AG04450 (cell line): ENCODE results near the gene SHISA4. TPM values are rescaled to one million over a fixed set of nuclear protein-coding genes. Genes with fewer than 3 reads are reported as not detected.

Experiments used
- CTCF ChIA-PET: fragments of 300-600, 350-600 bp; formaldehyde crosslinking; extraction: SDS; loops from one replicate; lab custom pipeline; 2022; ENCODE audit warnings: antibody characterized with exemption, inconsistent platforms; lab: Charles Lee
- POLR2A ChIA-PET: fragments of 350-600 bp; formaldehyde crosslinking; extraction: SDS; loops from one replicate; lab custom pipeline; 2021; ENCODE audit warnings: antibody characterized with exemption, inconsistent platforms; lab: Yijun Ruan, JAX
- DNase-seq: peaks from one replicate; pipeline ENCODE4 v3.0.0-alpha.2; 2011; ENCODE audit warnings: low read depth, low spot score
- H3K27ac ChIP-seq: one replicate; pipeline ENCODE4 v1.5.1; 2012; ENCODE audit warnings: low read depth, low read length, control low read depth
- H3K27me3 ChIP-seq: one replicate; pipeline ENCODE4 v1.6.0; 2012; ENCODE audit warnings: low read length; ENCODE audit not compliant: control insufficient read depth, insufficient read depth
- H3K4me3 ChIP-seq: 2 replicates; pipeline ENCODE4 v1.5.1; 2011; ENCODE audit warnings: mild to moderate bottlenecking, low read depth, low read length, control low read depth
- H3K9me3 ChIP-seq: 2 replicates; pipeline ENCODE4 v1.5.1; 2012; ENCODE audit warnings: low read length; ENCODE audit not compliant: control insufficient read depth, insufficient read depth
- CTCF ChIP-seq: IDR thresholded peaks from 2 replicates; pipeline ENCODE4 v1.5.1; 2011; ENCODE audit warnings: low read depth, low read length, control low read depth, inconsistent platforms
- polyA plus RNA-seq: library from polyadenylated mRNA; depleted of rRNA; stranded (reverse); fragments of >200 nt; gene quantifications from 2 replicates; pipeline ENCODE4 v1.2.3, GENCODE V29; 2011

Gene SHISA4
- polyA plus RNA-seq, 1 experiment, result 24.4 TPM

- Histone ChIP-seq H3K27me3 (no peaks in the 10 kb centered on the region), H3K9me3 (no peaks in the 10 kb centered on the region), H3K27ac (no peak overlapping the region), H3K4me3 (no peak overlapping the region)
- CTCF ChIA-PET, result interaction anchor here (0.5 to 9.3 kb wide), 30 partner anchors 9 to 369 kb away, joined by 3 to 225 read pairs (median 9); partner anchors contain the start of genes LMOD1, RNPEP and TIMM17A
- DNase-seq, result no peak
- POLR2A ChIA-PET, result interaction anchor here (0.6 to 2.5 kb wide), 9 partner anchors 12 to 224 kb away, joined by 3 to 25 read pairs (median 8); partner anchors contain the start of genes LMOD1, RNPEP and TIMM17A
- no peak for TF ChIP-seq CTCF
These were observed 6.5 kb downstream of the SHISA4 start for GRCh38 chr1:201895120-201895665.

GRCh38 chr1:201895913-201896807 is 7.5 kb downstream of the SHISA4 start:
- Histone ChIP-seq H3K27me3 (no peaks in the 10 kb centered on the region), H3K4me3 (no peak overlapping the region), H3K9me3 (no peaks in the 10 kb centered on the region), H3K27ac (peak overlapping the region; percentile 65)
- POLR2A ChIA-PET, result interaction anchor here (0.8 to 2.5 kb wide), 13 partner anchors 8 to 223 kb away, joined by 3 to 25 read pairs (median 8); partner anchors contain the start of genes LMOD1, RNPEP and TIMM17A
- CTCF ChIA-PET, result interaction anchor here (0.6 to 9.3 kb wide), 35 partner anchors 8 to 370 kb away, joined by 3 to 225 read pairs (median 8); partner anchors contain the start of genes ELF3, LMOD1, RNPEP and TIMM17A
- peak; percentile 82 for DNase-seq
- TF ChIP-seq CTCF, result peak; percentile 98

GRCh38 chr1:201896951-201897391 is 8.3 kb downstream of the SHISA4 start:
- TF ChIP-seq CTCF, result no peak
- ChIA-PET CTCF (interaction anchor here (0.7 to 9.3 kb wide), 20 partner anchors 10 to 222 kb away, joined by 3 to 225 read pairs (median 14); partner anchors contain the start of genes ELF3, LMOD1, RNPEP and TIMM17A), POLR2A (interaction anchor here (0.5 to 2.5 kb wide), 8 partner anchors 20 to 1676 kb away, joined by 3 to 25 read pairs (median 9); partner anchors contain the start of genes LMOD1 and TIMM17A)
- no peak for DNase-seq
- Histone ChIP-seq H3K9me3 (no peaks in the 10 kb centered on the region), H3K27me3 (no peaks in the 10 kb centered on the region), H3K27ac (peak overlapping the region; percentile 65), H3K4me3 (no peak overlapping the region)

GRCh38 chr1:201898240-201898894 is 9.7 kb downstream of the SHISA4 start:
- no peaks in the 10 kb centered on the region for H3K27me3 ChIP-seq
- no peak for TF ChIP-seq CTCF
- no peak for DNase-seq
- ChIA-PET POLR2A (interaction anchor here (0.6 to 1.4 kb wide), 2 partner anchors 48 to 58 kb away, joined by 5 to 9 read pairs; partner anchors contain the start of gene LMOD1), CTCF (interaction anchor here (6.3 to 9.3 kb wide), 2 partner anchors 46 to 75 kb away, joined by 90 to 225 read pairs; partner anchors contain the start of gene LMOD1)
- H3K9me3 ChIP-seq, result no peaks in the 10 kb centered on the region
- H3K27ac ChIP-seq, result peak overlapping the region; percentile 3
- H3K4me3 ChIP-seq, result no peak overlapping the region
